WI38 (cell line): ENCODE data around the gene SLC30A9.

Experiments
- H3K4me3 ChIP-seq: 2 replicates; pipeline ENCODE4 v1.5.1; 2011; ENCODE audit warnings: low read depth, mild to moderate bottlenecking, control low read depth, low read length
- TF ChIP-seq, protein P1 (sequence below): IDR thresholded peaks from 2 replicates; pipeline ENCODE4 v1.5.1; 2012; ENCODE audit warnings: low read depth, mild to moderate bottlenecking, control low read depth, low read length

SLC30A9 gene

GRCh38 chr4:42066402-42066801 lies 76.1 kb downstream of the SLC30A9 start:
- TF ChIP-seq, protein P1, sequence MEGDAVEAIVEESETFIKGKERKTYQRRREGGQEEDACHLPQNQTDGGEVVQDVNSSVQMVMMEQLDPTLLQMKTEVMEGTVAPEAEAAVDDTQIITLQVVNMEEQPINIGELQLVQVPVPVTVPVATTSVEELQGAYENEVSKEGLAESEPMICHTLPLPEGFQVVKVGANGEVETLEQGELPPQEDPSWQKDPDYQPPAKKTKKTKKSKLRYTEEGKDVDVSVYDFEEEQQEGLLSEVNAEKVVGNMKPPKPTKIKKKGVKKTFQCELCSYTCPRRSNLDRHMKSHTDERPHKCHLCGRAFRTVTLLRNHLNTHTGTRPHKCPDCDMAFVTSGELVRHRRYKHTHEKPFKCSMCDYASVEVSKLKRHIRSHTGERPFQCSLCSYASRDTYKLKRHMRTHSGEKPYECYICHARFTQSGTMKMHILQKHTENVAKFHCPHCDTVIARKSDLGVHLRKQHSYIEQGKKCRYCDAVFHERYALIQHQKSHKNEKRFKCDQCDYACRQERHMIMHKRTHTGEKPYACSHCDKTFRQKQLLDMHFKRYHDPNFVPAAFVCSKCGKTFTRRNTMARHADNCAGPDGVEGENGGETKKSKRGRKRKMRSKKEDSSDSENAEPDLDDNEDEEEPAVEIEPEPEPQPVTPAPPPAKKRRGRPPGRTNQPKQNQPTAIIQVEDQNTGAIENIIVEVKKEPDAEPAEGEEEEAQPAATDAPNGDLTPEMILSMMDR, result no peak
- H3K4me3 ChIP-seq, result no peak overlapping the region

GRCh38 chr4:42067264-42067663 lies 76.9 kb downstream of the SLC30A9 start:
- TF ChIP-seq, protein P1, result no peak
- no peak overlapping the region for H3K4me3 ChIP-seq

GRCh38 chr4:42070463-42070862 lies 80.1 kb downstream of the SLC30A9 start:
- no peak overlapping the region for H3K4me3 ChIP-seq
- TF ChIP-seq, protein P1, result no peak

- no peak overlapping the region for H3K4me3 ChIP-seq
- TF ChIP-seq, protein P1, result no peak
Measured at GRCh38 chr4:42074294-42074693, 84.0 kb downstream of the SLC30A9 start.

DNA sequence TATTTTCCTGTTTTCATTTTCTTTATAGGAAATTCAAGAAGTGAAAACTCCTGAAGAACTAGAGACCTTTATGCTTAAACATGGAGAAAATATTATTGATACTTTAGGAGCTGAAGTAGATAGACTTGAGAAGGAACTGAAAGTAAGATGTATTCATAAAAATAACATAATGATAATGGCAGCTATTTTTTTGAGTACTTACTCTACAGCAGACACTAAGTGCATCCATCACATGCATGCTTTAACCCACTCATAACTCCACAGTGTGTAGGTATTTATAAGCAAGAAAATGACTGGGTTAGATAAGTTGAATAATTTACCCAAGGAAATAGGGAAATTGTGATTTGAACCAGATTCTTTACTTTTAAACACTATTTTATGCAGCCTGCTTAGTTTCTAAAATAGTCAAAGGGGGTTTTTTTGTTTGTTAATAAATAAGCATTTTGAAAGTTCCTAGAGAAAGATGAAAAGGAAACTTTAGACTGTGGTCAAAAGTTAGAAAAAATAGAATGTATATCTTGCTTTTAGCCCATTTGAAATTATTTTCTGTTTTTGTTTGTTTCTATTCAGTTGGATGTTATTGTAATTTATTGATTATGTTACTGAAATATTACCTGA lies 88.0 kb downstream of the SLC30A9 start:
- no peak overlapping the region for H3K4me3 ChIP-seq
- TF ChIP-seq, protein P1, result no peak

GRCh38 chr4:42080306-42080705 lies 90.0 kb downstream of the SLC30A9 start:
- no peak overlapping the region for H3K4me3 ChIP-seq
- TF ChIP-seq, protein P1, result no peak

DNA sequence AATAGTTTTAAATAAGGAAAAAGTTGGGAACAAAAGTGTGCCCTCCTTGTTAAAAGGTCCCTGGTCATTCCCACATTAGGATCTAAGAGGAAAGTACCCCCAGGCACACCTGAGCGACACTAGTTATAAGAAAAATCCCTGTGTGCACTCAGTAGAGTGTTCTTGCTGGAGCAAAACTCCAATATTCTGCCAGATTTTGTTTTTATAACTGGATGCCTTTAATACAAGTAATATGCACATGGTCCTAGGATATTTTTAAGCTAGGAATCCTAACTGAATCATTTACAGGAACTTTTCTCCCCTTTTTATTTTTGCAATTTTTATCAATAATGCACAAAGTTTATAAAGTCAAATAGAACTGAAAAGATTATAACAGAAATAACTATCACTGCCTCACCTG lies 93.5 kb downstream of the SLC30A9 start:
- TF ChIP-seq, protein P1, result no peak
- no peak overlapping the region for H3K4me3 ChIP-seq
